CD4-positive, alpha-beta T cell (primary cell): ENCODE measurements around the gene ABHD17C. TPM values are rescaled to one million over a fixed set of nuclear protein-coding genes. Genes with fewer than 3 reads are reported as not detected.
"Not testable (repeated sequence)": the region's sequence is repeated elsewhere in the genome, so short reads cannot be mapped to it uniquely, and the experiment has no call there.

ENCODE experiments used
- ATAC-seq: fragments of 200-7000 bp; cut with Tn5 transposase; one replicate; pipeline ENCODE4 v1.10.0; 2022; ENCODE audit warnings: mild to moderate bottlenecking; ENCODE audit not compliant: poor library complexity
- CTCF ChIA-PET: fragments of 350-600 bp; sonication (Branson Sonifier 250); formaldehyde crosslinking; loops from one replicate; lab custom pipeline; 2021; ENCODE audit warnings: antibody characterized with exemption, inconsistent platforms; lab: Charles Lee
- POLR2A ChIA-PET: fragments of 350-600 bp; sonication (Branson Sonifier 250); formaldehyde crosslinking; loops from one replicate; lab custom pipeline; 2021; ENCODE audit warnings: antibody characterized with exemption, inconsistent platforms; lab: Charles Lee
- DNase-seq, 14 experiments: peaks; one replicate each; pipeline ENCODE4 v3.0.0-alpha.2; 2013 to 2020; ENCODE audit warnings: mixed read lengths in 2 of 14
- H3K27ac ChIP-seq, 2 donors: one replicate each; pipeline versions ENCODE4 v1.5.1 to v1.7.0; 2013; ENCODE audit warnings: low read length in 2 of 2, low read depth in 1 of 2, mild to moderate bottlenecking in 1 of 2
- H3K27me3 ChIP-seq, 2 experiments: 1 replicate in 1 of 2; 2 replicates in 1 of 2; pipeline versions ENCODE4 v1.6.1 to v1.7.0; 2013; ENCODE audit warnings: low read length in 2 of 2, control low read depth in 1 of 2, mild to moderate bottlenecking in 1 of 2, moderate library complexity in 1 of 2; ENCODE audit not compliant: insufficient read depth in 2 of 2, control insufficient read depth in 1 of 2
- H3K36me3 ChIP-seq: one replicate; pipeline ENCODE4 v1.6.1; 2013; ENCODE audit warnings: low read length, control low read depth; ENCODE audit not compliant: insufficient read depth
- H3K4me1 ChIP-seq: one replicate; pipeline ENCODE4 v1.6.1; 2013; ENCODE audit warnings: low read length, control low read depth; ENCODE audit not compliant: insufficient read depth
- H3K4me3 ChIP-seq: one replicate; pipeline ENCODE4 v1.5.1; 2013; ENCODE audit warnings: mild to moderate bottlenecking, low read length, moderate library complexity
- H3K9me3 ChIP-seq, 2 experiments: 1 replicate in 1 of 2; 2 replicates in 1 of 2; pipeline versions ENCODE4 v1.6.1 to v1.7.0; 2013; ENCODE audit warnings: low read length in 2 of 2, mild to moderate bottlenecking in 2 of 2, control low read depth in 1 of 2, moderate library complexity in 1 of 2; ENCODE audit not compliant: control insufficient read depth in 1 of 2, insufficient read depth in 1 of 2
- H3K27ac Mint-ChIP-seq: one replicate; pipeline ENCODE4 v1.8.0; 2020; ENCODE audit warnings: mixed read lengths
- H3K27me3 Mint-ChIP-seq: one replicate; pipeline ENCODE4 v1.8.0; 2021; ENCODE audit warnings: mixed read lengths
- H3K36me3 Mint-ChIP-seq: one replicate; pipeline ENCODE4 v1.8.0; 2021; ENCODE audit warnings: low read depth, mixed read lengths
- H3K4me1 Mint-ChIP-seq: one replicate; pipeline ENCODE4 v1.8.0; 2021; ENCODE audit warnings: low read depth, mixed read lengths
- H3K4me3 Mint-ChIP-seq: one replicate; pipeline ENCODE4 v1.8.0; 2020; ENCODE audit warnings: mild to moderate bottlenecking, mixed read lengths
- H3K9me3 Mint-ChIP-seq: one replicate; pipeline ENCODE4 v1.8.0; 2020; ENCODE audit warnings: mixed read lengths
- CTCF ChIP-seq: fragments of 200-600 bp; IDR thresholded peaks from one replicate; pipeline ENCODE4 v1.8.0; 2022; ENCODE audit warnings: antibody characterized with exemption, mild to moderate bottlenecking
- intact Hi-C, 2 experiments: fragments of 100-400 bp; cut with DNase I in 1 of 2; cut with micrococcal nuclease in 1 of 2; formaldehyde crosslinking; loops; one replicate each; pipeline versions ENCODE4 v1.15.1 to v1.9.0; 2023 to 2025; cut with DNase I, micrococcal nuclease
- polyA plus RNA-seq, 2 donors: library from polyadenylated mRNA; unstranded; fragments of 120-200 nt; gene quantifications; one replicate each; pipeline ENCODE4 v1.2.1, GENCODE V29; 2013
- total RNA-seq, 174 experiments: library from RNA in 2 of 174; stranded (reverse) in 2 of 174; gene quantifications; one replicate each; pipeline ENCODE4 v1.2.3 and lab custom pipeline; 2021 to 2026

ABHD17C gene
- under 1 TPM; 0.33 to 0.59 TPM for total RNA-seq
- 1.2 TPM for polyA plus RNA-seq (2013, experiment 1 of 2)
- polyA plus RNA-seq (2013, experiment 2 of 2) = 1.8 TPM
- total RNA-seq (lab: John Stamatoyannopoulos, UW) = 0.40 to 12.3 (median 2.2) reads per million in 172 experiments

- peak within 1 kb of the TSS; percentile 53 for H3K27ac Mint-ChIP-seq
- peak; percentile 69 for ATAC-seq
- TF ChIP-seq CTCF = no peak
- Histone ChIP-seq H3K27me3 (no peaks in the 10 kb centered on the region), H3K4me1 (peaks cover 20% of the 10 kb centered on the region), H3K4me3 (peak within 1 kb of the TSS; percentile 62), H3K36me3 (no peaks in the 10 kb centered on the region), H3K9me3 (no peaks in the 10 kb centered on the region), H3K27ac (no peak within 1 kb of the TSS)
- peak in 11 of 14 experiments; percentile 5 to 71 (median 38) for DNase-seq
- peak within 1 kb of the TSS; percentile 96 for H3K4me3 Mint-ChIP-seq
- POLR2A ChIA-PET = interaction anchor here (0.5 to 1.2 kb wide), 4 partner anchors 9 to 629 kb away, joined by 3 read pairs; partner anchors contain the start of gene STARD5
- H3K9me3 Mint-ChIP-seq = no peaks in the 10 kb centered on the region
- intact Hi-C loops = loop anchor here in 1 of 2 experiments (10.0 kb wide), 1 partner anchor 299 kb away; no protein-coding TSS in a partner anchor
- peaks cover 4% of the 10 kb centered on the region for H3K36me3 Mint-ChIP-seq
- CTCF ChIA-PET = no interaction called here
- H3K4me1 Mint-ChIP-seq = peaks cover 24% of the 10 kb centered on the region
- H3K27me3 Mint-ChIP-seq = peaks cover 7% of the 10 kb centered on the region
These were observed at the start of gene ABHD17C for GRCh38 chr15:80695099-80695910. Gene ABHD17C (plus strand): TSS chr15:80695310. CDS start chr15:80695430, 120 bp downstream.

GRCh38 chr15:80645494-80646065 lies 49.5 kb upstream of the ABHD17C start:
- TF ChIP-seq CTCF = no peak
- peaks cover 0 to 2% of the 10 kb centered on the region in 2 experiments for H3K27me3 ChIP-seq
- peaks cover 19% of the 10 kb centered on the region for H3K27me3 Mint-ChIP-seq
- no peaks in the 10 kb centered on the region for H3K36me3 Mint-ChIP-seq
- ChIA-PET POLR2A (no interaction called here), CTCF (no interaction called here)
- no peaks in the 10 kb centered on the region for H3K4me1 ChIP-seq
- DNase-seq = no peak
- ATAC-seq = no peak
- no peak overlapping the region for H3K4me3 ChIP-seq
- intact Hi-C loops = no loop called here
- H3K9me3 Mint-ChIP-seq = no peaks in the 10 kb centered on the region
- H3K4me1 Mint-ChIP-seq = no peaks in the 10 kb centered on the region
- H3K27ac ChIP-seq = no peak overlapping the region
- H3K9me3 ChIP-seq = peaks cover 0 to 10% of the 10 kb centered on the region in 2 experiments
- H3K4me3 Mint-ChIP-seq = no peak overlapping the region
- H3K27ac Mint-ChIP-seq = no peak overlapping the region
- no peaks in the 10 kb centered on the region for H3K36me3 ChIP-seq

GRCh38 chr15:80647424-80647823 lies 47.7 kb upstream of the ABHD17C start:
- ATAC-seq, CTCF ChIA-PET, H3K27me3 ChIP-seq, H3K4me3 ChIP-seq, H3K4me1 Mint-ChIP-seq, H3K36me3 ChIP-seq, DNase-seq, intact Hi-C loops, H3K36me3 Mint-ChIP-seq, POLR2A ChIA-PET, H3K4me1 ChIP-seq, H3K9me3 ChIP-seq, H3K27ac ChIP-seq, H3K27ac Mint-ChIP-seq, H3K4me3 Mint-ChIP-seq, H3K9me3 Mint-ChIP-seq: not testable (repeated sequence)
- H3K27me3 Mint-ChIP-seq = peaks cover 16% of the 10 kb centered on the region
